A549 (cell line): Measurements from ENCODE around the gene MVK. TPM values are rescaled to one million over a fixed set of nuclear protein-coding genes. Genes with fewer than 3 reads are reported as not detected.

Source experiments
- ATAC-seq, 2 experiments: fragments of 200-7000 bp in 1 of 2; fragments of >200 bp in 1 of 2; cut with Nextera tagmentation in 1 of 2; cut with Tn5 transposase in 1 of 2; 3 replicates each; pipeline versions ENCODE4 v1.8.0 to v1.9.1; 2018 to 2020; ENCODE audit warnings: mild to moderate bottlenecking in 1 of 2, moderate library complexity in 1 of 2
- CTCF ChIA-PET: fragments of 300-600 bp; sonication (Branson Sonifier 250); formaldehyde crosslinking; extraction: SDS; loops from one replicate; lab custom pipeline; 2021; ENCODE audit warnings: antibody characterized with exemption, inconsistent platforms; lab: Yijun Ruan, JAX
- POLR2A ChIA-PET: fragments of 350-600 bp; formaldehyde crosslinking; extraction: SDS; loops from one replicate; lab custom pipeline; 2021; ENCODE audit warnings: antibody characterized with exemption, inconsistent platforms; lab: Yijun Ruan, JAX
- DNase-seq, 2 experiments: peaks; one replicate each; pipeline versions ENCODE4 v3.0.0 to v3.0.0-alpha.2; 2011 to 2016; ENCODE audit warnings: low read depth in 1 of 2, low spot score in 1 of 2
- FAIRE-seq: peaks from 2 replicates; lab custom pipeline; 2011; peaks lifted over from hg19 to GRCh38; lab: Jason Lieb, UNC
- H3K27ac ChIP-seq, 2 experiments: fragments of >200 bp; sonication (Bioruptor Twin); formaldehyde crosslinking; 3 replicates each; pipeline ENCODE4 v1.5.1; 2016 to 2017
- H3K4me1 ChIP-seq: fragments of >200 bp; sonication (Bioruptor Twin); formaldehyde crosslinking; 3 replicates; pipeline ENCODE4 v1.6.1; 2016
- H3K4me2 ChIP-seq: fragments of >200 bp; sonication (Bioruptor Twin); formaldehyde crosslinking; 3 replicates; pipeline ENCODE4 v1.6.1; 2016
- H3K4me3 ChIP-seq: fragments of >200 bp; sonication (Bioruptor Twin); formaldehyde crosslinking; 3 replicates; pipeline ENCODE4 v1.5.1; 2016
- H3K9me3 ChIP-seq: fragments of >200 bp; sonication (Bioruptor Twin); formaldehyde crosslinking; 3 replicates; pipeline ENCODE4 v1.6.1; 2016
- BCL3 ChIP-seq: fragments of >200 bp; sonication (Bioruptor Twin); formaldehyde crosslinking; IDR thresholded peaks from 3 replicates; pipeline ENCODE4 v1.6.1; 2016
- CEBPB ChIP-seq, 2 experiments: fragments of >200 bp in 1 of 2; sonication (Bioruptor Twin) in 1 of 2; formaldehyde crosslinking in 1 of 2; IDR thresholded peaks; 2 replicates each; pipeline ENCODE4 v1.6.1; 2012 to 2016
- CHD4 ChIP-seq: fragments of 200-600 bp; sonication (generic); IDR thresholded peaks from 2 replicates; pipeline ENCODE4 v1.6.1; 2016; ENCODE audit warnings: antibody characterized with exemption, mild to moderate bottlenecking, borderline replicate concordance
- EHF ChIP-seq: fragments of 250-450 bp; sonication (Bioruptor Pico); IDR thresholded peaks from 2 replicates; pipeline ENCODE4 v1.5.0; 2020; ENCODE audit warnings: mild to moderate bottlenecking
- EHMT2 ChIP-seq: fragments of 200-600 bp; sonication (generic); IDR thresholded peaks from 2 replicates; pipeline ENCODE4 v1.6.1; 2016; ENCODE audit warnings: antibody characterized with exemption, low read depth, mild to moderate bottlenecking, moderate library complexity
- ELK1 ChIP-seq: fragments of 150-350 bp; IDR thresholded peaks from 2 replicates; pipeline ENCODE4 v1.6.1; 2014; ENCODE audit warnings: low read depth, mild to moderate bottlenecking, low read length
- ESRRA ChIP-seq: fragments of 150-350 bp; IDR thresholded peaks from 2 replicates; pipeline ENCODE4 v1.6.1; 2014; ENCODE audit warnings: mild to moderate bottlenecking, low read length, borderline replicate concordance
- FOSL2 ChIP-seq, 2 experiments: fragments of 450-650 bp in 1 of 2; fragments of >200 bp in 1 of 2; sonication (Bioruptor Twin) in 1 of 2; formaldehyde crosslinking; IDR thresholded peaks; 2 replicates each; pipeline versions ENCODE4 v1.5.0 to v1.6.1; 2016 to 2020; ENCODE audit warnings: mild to moderate bottlenecking in 1 of 2, moderate library complexity in 1 of 2
- FOXS1 ChIP-seq: fragments of 250-450 bp; sonication (Bioruptor Pico); IDR thresholded peaks from 2 replicates; pipeline ENCODE4 v1.5.0; 2020; ENCODE audit warnings: mild to moderate bottlenecking, moderate library complexity
- HEYL ChIP-seq: fragments of 250-450 bp; sonication (Bioruptor Pico); IDR thresholded peaks from 2 replicates; pipeline ENCODE4 v1.8.0; 2021; ENCODE audit warnings: mild to moderate bottlenecking, moderate library complexity
- HMGXB4 ChIP-seq: fragments of 250-450 bp; sonication (Bioruptor Pico); IDR thresholded peaks from 2 replicates; pipeline ENCODE4 v1.5.0; 2021; ENCODE audit warnings: mild to moderate bottlenecking, moderate library complexity, borderline replicate concordance
- HOXA7 ChIP-seq: fragments of 250-450 bp; sonication (Bioruptor Pico); IDR thresholded peaks from 2 replicates; pipeline ENCODE4 v1.5.0; 2020; ENCODE audit warnings: mild to moderate bottlenecking, moderate library complexity
- HOXB13 ChIP-seq: fragments of 250-450 bp; sonication (Bioruptor Pico); IDR thresholded peaks from 2 replicates; pipeline ENCODE4 v1.5.0; 2020; ENCODE audit warnings: low read depth, mild to moderate bottlenecking, moderate library complexity
- HOXB5 ChIP-seq: fragments of 250-450 bp; sonication (Bioruptor Pico); IDR thresholded peaks from 2 replicates; pipeline ENCODE4 v1.5.0; 2020; ENCODE audit warnings: mild to moderate bottlenecking, moderate library complexity
- JUN ChIP-seq, 2 experiments: fragments of >200 bp; sonication (Bioruptor Twin); formaldehyde crosslinking; IDR thresholded peaks; 2 replicates in 1 of 2; 3 replicates in 1 of 2; pipeline ENCODE4 v1.6.1; 2016 to 2017
- JUNB ChIP-seq: fragments of >200 bp; sonication (Bioruptor Twin); formaldehyde crosslinking; IDR thresholded peaks from 2 replicates; pipeline ENCODE4 v1.6.1; 2016
- MAZ ChIP-seq: fragments of 150-350 bp; IDR thresholded peaks from 2 replicates; pipeline ENCODE4 v1.6.1; 2014; ENCODE audit warnings: antibody characterized with exemption, low read depth, low read length, borderline replicate concordance
- MYC ChIP-seq: IDR thresholded peaks from 2 replicates; pipeline ENCODE4 v1.6.1; 2012; ENCODE audit warnings: mild to moderate bottlenecking, inconsistent platforms, low read length, improper control_type of control experiment, borderline replicate concordance
- NPAS2 ChIP-seq: fragments of 250-450 bp; sonication (Bioruptor Pico); IDR thresholded peaks from 2 replicates; pipeline ENCODE4 v1.8.0; 2022; ENCODE audit warnings: mild to moderate bottlenecking, moderate library complexity, borderline replicate concordance
- PBX3 ChIP-seq: IDR thresholded peaks from 2 replicates; pipeline ENCODE4 v1.6.1; 2012
- POLR2A ChIP-seq: IDR thresholded peaks from 2 replicates; pipeline ENCODE4 v1.6.1; 2012; ENCODE audit warnings: mild to moderate bottlenecking, low read length
- RAD21 ChIP-seq, 2 experiments: fragments of >200 bp in 1 of 2; sonication (Bioruptor Twin) in 1 of 2; formaldehyde crosslinking in 1 of 2; IDR thresholded peaks in 1 of 2; conservative IDR thresholded peaks in 1 of 2; 2 replicates in 1 of 2; 3 replicates in 1 of 2; pipeline ENCODE4 v1.6.1; 2012 to 2018; ENCODE audit warnings: inconsistent platforms in 1 of 2
- SMC3 ChIP-seq: fragments of >200 bp; sonication (Bioruptor Twin); formaldehyde crosslinking; IDR thresholded peaks from 3 replicates; pipeline ENCODE4 v1.6.1; 2018; ENCODE audit warnings: inconsistent platforms
- TFCP2L1 ChIP-seq: fragments of 250-450 bp; sonication (Bioruptor Pico); IDR thresholded peaks from 2 replicates; pipeline ENCODE4 v1.5.0; 2021; ENCODE audit warnings: mild to moderate bottlenecking
- TP53 ChIP-seq: fragments of 250-450 bp; sonication (Bioruptor Pico); IDR thresholded peaks from 2 replicates; pipeline ENCODE4 v1.5.0; 2021; ENCODE audit warnings: mild to moderate bottlenecking, moderate library complexity
- USF2 ChIP-seq: fragments of 450-650 bp; IDR thresholded peaks from 2 replicates; pipeline ENCODE4 v1.6.1; 2014; ENCODE audit warnings: antibody characterized with exemption
- ZNF302 ChIP-seq: fragments of 250-450 bp; sonication (Bioruptor Pico); IDR thresholded peaks from 2 replicates; pipeline ENCODE4 v1.9.0; 2021; ENCODE audit warnings: inconsistent platforms, mild to moderate bottlenecking, moderate library complexity
- ZSCAN20 ChIP-seq: fragments of 250-450 bp; sonication (Bioruptor Pico); IDR thresholded peaks from 2 replicates; pipeline ENCODE4 v1.8.0; 2022; ENCODE audit warnings: mild to moderate bottlenecking, moderate library complexity
- WGBS: methylation state at CpG from one replicate; pipeline ENCODE4 v1.1.6; 2017; ENCODE audit errors: missing lambda C conversion rate; 5-methylcytosine and 5-hydroxymethylcytosine counted together
- polyA minus RNA-seq: library from RNA; depleted of rRNA, polyadenylated mRNA; stranded (reverse); fragments of >200 nt; gene quantifications from 2 replicates; pipeline ENCODE4 v1.2.3, GENCODE V29; 2011; rRNA and poly(A)+ RNA removed
- polyA plus RNA-seq, 4 experiments: library from polyadenylated mRNA; depleted of rRNA in 3 of 4; stranded (reverse); fragments of >200 nt; fragmentation: RNase III in 1 of 4; extraction: RNeasy Plus Mini Kit Qiagen cat#74134 plus additional on column Dnase treatment in 1 of 4; gene quantifications; 2 replicates in 3 of 4; 3 replicates in 1 of 4; pipeline ENCODE4 v1.2.3, GENCODE V29; 2011 to 2017

The MVK gene
- polyA plus RNA-seq (2011; rRNA removed), result 5.9 and 7.0 TPM in 2 replicates
- polyA plus RNA-seq (2012; cell fraction: cytosol; rRNA removed), result 13.6 and 19.9 TPM in 2 replicates
- polyA plus RNA-seq (2012; cell fraction: nucleus; rRNA removed), result 18.4 and 25.1 TPM in 2 replicates
- polyA plus RNA-seq (2017; fragmentation: RNase III; extraction: RNeasy Plus Mini Kit Qiagen cat#74134 plus additional on column Dnase treatment), result 7.5 to 14.8 TPM (median 14.0 TPM) in 3 replicates
- 6.4 and 7.3 TPM in 2 replicates for polyA minus RNA-seq

GRCh38 chr12:109573029-109573913 lies at the start of gene MVK, which contains the start of gene MMAB:
TSS of gene MVK (plus strand) at chr12:109573794. CDS start at chr12:109574823, 1,029 bp downstream.
TSS of gene MMAB (minus strand) at chr12:109573504. CDS start at chr12:109573480, 24 bp downstream.
- peak; percentile 97 to 99 for ATAC-seq
- H3K9me3 ChIP-seq, result no peaks in the 10 kb centered on the region
- H3K4me1 ChIP-seq, result peaks cover 11% of the 10 kb centered on the region; the same call in 1 of the 3 replicates
- peak within 1 kb of the TSS; percentile 77 for H3K4me3 ChIP-seq
- FAIRE-seq, result no peak
- peak within 1 kb of the TSS; percentile 95 for H3K4me2 ChIP-seq
- CTCF ChIA-PET, result interaction anchor here (0.6 to 4.4 kb wide), 9 partner anchors 8 to 1214 kb away, joined by 3 to 23 read pairs (median 4); no protein-coding TSS in a partner anchor
- DNase-seq, result peak; percentile 99 to 100
- POLR2A ChIA-PET, result interaction anchor here (0.7 to 1.5 kb wide), 7 partner anchors 8 to 281 kb away, joined by 3 to 5 read pairs (median 3); no protein-coding TSS in a partner anchor
- H3K27ac ChIP-seq, result peak within 1 kb of the TSS; percentile 83 to 87
- WGBS, result 4% methylated on average over 49 of the region's 74 CpGs
- 0 out of 2 replicates have a peak, but pooled peaks have one; percentile 36 for TF ChIP-seq ESRRA
- no peak for TF ChIP-seq EHMT2
- no peak for TF ChIP-seq HOXA7
- no peak for TF ChIP-seq JUNB
- no peak for TF ChIP-seq ELK1
- 0 out of 3 replicates have a peak, but pooled peaks have one; percentile 29 for TF ChIP-seq BCL3
- no peak for TF ChIP-seq SMC3
- peak; percentile 73 for TF ChIP-seq MYC
- peak; percentile 39; the same call in 1 of the 2 replicates for TF ChIP-seq HOXB13 (CRISPR knock-in tag)
- TF ChIP-seq JUN (IDR thresholded peaks at IDR 0.05), result peak in 1 of 2 experiments; percentile 66; a peak in 3 of 5 replicates
- peak; percentile 17; the same call in 1 of the 2 replicates for TF ChIP-seq PBX3
- TF ChIP-seq MAZ, result no peak
- TF ChIP-seq ZSCAN20 (CRISPR knock-in tag), result no peak
- peak; percentile 82; the same call in 1 of the 2 replicates for TF ChIP-seq TFCP2L1 (CRISPR knock-in tag)
- peak; percentile 93 for TF ChIP-seq USF2
- TF ChIP-seq HOXB5, result peak; percentile 65; the same call in 1 of the 2 replicates
- TF ChIP-seq CEBPB (IDR thresholded peaks at IDR 0.05), result peak in 1 of 2 experiments; percentile 28; a peak in 1 of 4 replicates
- TF ChIP-seq TP53, result peak; percentile 71; the same call in 1 of the 2 replicates
- no peak for TF ChIP-seq CHD4
- peak; percentile 29; the same call in 1 of the 2 replicates for TF ChIP-seq FOXS1 (CRISPR knock-in tag)
- TF ChIP-seq HMGXB4, result no peak
- no peak for TF ChIP-seq HEYL (CRISPR knock-in tag)
- no peak for TF ChIP-seq RAD21 (conservative IDR thresholded peaks at IDR 0.05 in 1 of 2, IDR thresholded peaks at IDR 0.05 in 1 of 2)
- TF ChIP-seq EHF (CRISPR knock-in tag), result peak; percentile 70; the same call in 1 of the 2 replicates
- no peak for TF ChIP-seq NPAS2 (CRISPR knock-in tag)
- no peak for TF ChIP-seq ZNF302
- TF ChIP-seq POLR2A, result peak; percentile 70
- no peak for TF ChIP-seq FOSL2 (IDR thresholded peaks at IDR 0.05)
- peak; percentile 58 for TF ChIP-seq FOSL2 (CRISPR knock-in tag; IDR thresholded peaks at IDR 0.05)
